Measurements from ENCODE around the gene BIN1.
"Not testable (repeated sequence)": the region's sequence is repeated elsewhere in the genome, so short reads cannot be mapped to it uniquely, and the experiment has no call there.

Gene BIN1

GRCh38 chr2:127134833-127135830 lies 28.2 kb upstream of the BIN1 start:
- no peak for DNase-seq (ENCODE audit: low read depth in 2 of 2)

- no peak for DNase-seq (ENCODE audit: low read depth in 2 of 2)
Measured at GRCh38 chr2:127134235-127134634, 27.3 kb upstream of the BIN1 start.

GRCh38 chr2:127133793-127134192 lies 26.8 kb upstream of the BIN1 start:
- DNase-seq (ENCODE audit: low read depth in 2 of 2), result no peak

- DNase-seq (ENCODE audit: low read depth in 2 of 2), result no peak
Measured at GRCh38 chr2:127130421-127130820, 23.5 kb upstream of the BIN1 start.

- DNase-seq (ENCODE audit: low read depth in 2 of 2), result no peak
Measured at GRCh38 chr2:127129937-127130336, 23.0 kb upstream of the BIN1 start.

GRCh38 chr2:127128445-127128904 lies 21.5 kb upstream of the BIN1 start:
- no peak for DNase-seq (ENCODE audit: low read depth in 2 of 2)

GRCh38 chr2:127125821-127126220 lies 18.9 kb upstream of the BIN1 start:
- no peak for DNase-seq (ENCODE audit: low read depth in 2 of 2)

- no peak for DNase-seq (ENCODE audit: low read depth in 2 of 2)
Measured at GRCh38 chr2:127124426-127124825, 17.5 kb upstream of the BIN1 start.

- no peak for DNase-seq (ENCODE audit: low read depth in 2 of 2)
Measured at GRCh38 chr2:127122361-127123027, 15.5 kb upstream of the BIN1 start.

- no peak for DNase-seq (ENCODE audit: low read depth in 2 of 2)
Measured at GRCh38 chr2:127121776-127122176, 14.8 kb upstream of the BIN1 start.

GRCh38 chr2:127121353-127121752 lies 14.4 kb upstream of the BIN1 start:
- no peak for DNase-seq (ENCODE audit: low read depth in 2 of 2)

- not testable (repeated sequence) for DNase-seq (ENCODE audit: low read depth in 2 of 2)
Measured at GRCh38 chr2:127120408-127120807, 13.5 kb upstream of the BIN1 start.

GRCh38 chr2:127118467-127118866 lies 11.5 kb upstream of the BIN1 start:
- DNase-seq (ENCODE audit: low read depth in 2 of 2), result no peak

GRCh38 chr2:127118038-127118437 lies 11.1 kb upstream of the BIN1 start:
- no peak for DNase-seq (ENCODE audit: low read depth in 2 of 2)

GRCh38 chr2:127117603-127118002 lies 10.6 kb upstream of the BIN1 start:
- no peak for DNase-seq (ENCODE audit: low read depth in 2 of 2)

- no peak for DNase-seq (ENCODE audit: low read depth in 2 of 2)
Measured at GRCh38 chr2:127115471-127116199, 8.7 kb upstream of the BIN1 start.

GRCh38 chr2:127110985-127111384 lies 4.0 kb upstream of the BIN1 start:
- DNase-seq (ENCODE audit: low read depth in 2 of 2), result no peak

- no peak for DNase-seq (ENCODE audit: low read depth in 2 of 2)
Measured at GRCh38 chr2:127108090-127108523, 1.2 kb upstream of the BIN1 start.

GRCh38 chr2:127107622-127107999 lies 657 bp upstream of the BIN1 start:
- DNase-seq (ENCODE audit: low read depth in 2 of 2), result no peak

GRCh38 chr2:127106457-127106990 lies 430 bp downstream of the BIN1 start:
- no peak for DNase-seq (ENCODE audit: low read depth in 2 of 2)

- no peak for DNase-seq (ENCODE audit: low read depth in 2 of 2)
Measured at GRCh38 chr2:127105656-127106456, 1.1 kb downstream of the BIN1 start.
